Raji (cell line): ENCODE data around the gene SLCO1A2.

ENCODE experiments used
- POLR2A ChIP-seq: IDR thresholded peaks from 2 replicates; pipeline ENCODE4 v1.6.1; 2011; ENCODE audit warnings: low read depth, low read length, control low read depth; ENCODE audit not compliant: insufficient read depth

The SLCO1A2 gene

DNA sequence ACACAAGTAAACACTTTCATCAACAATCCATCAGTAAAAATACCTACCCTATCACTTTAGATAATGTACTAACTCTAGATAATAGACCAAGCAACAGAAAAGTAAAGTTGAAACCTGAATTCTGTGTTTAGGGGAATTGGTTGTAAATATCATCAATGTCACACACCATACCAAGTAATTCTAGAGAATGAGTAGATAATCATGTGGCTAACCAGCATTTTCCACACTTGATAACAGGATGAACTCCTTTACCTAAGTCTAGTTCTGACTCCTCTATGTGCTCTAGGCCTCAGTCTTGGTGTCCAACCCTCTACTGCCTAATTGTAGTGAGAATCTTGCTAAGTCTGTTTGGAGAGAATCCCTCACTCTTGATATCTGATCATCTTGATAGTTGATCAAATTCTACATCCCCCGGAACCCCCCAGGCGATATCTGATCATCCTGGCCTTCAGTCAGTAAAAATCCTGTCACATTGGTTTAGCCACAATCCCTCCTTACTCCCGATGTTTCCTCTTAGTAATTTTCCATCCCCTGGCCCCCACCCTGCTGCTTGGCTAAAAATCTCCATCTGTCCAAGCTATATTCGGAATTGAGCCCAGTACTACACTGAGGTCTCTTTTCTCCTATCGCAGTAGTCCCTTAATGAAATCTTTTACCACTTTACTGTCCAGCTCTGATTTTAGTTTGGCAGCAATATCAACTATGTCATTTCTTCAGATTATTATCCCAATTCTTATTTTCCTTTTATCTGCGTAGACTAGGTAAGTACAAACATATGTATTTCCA, 3.4 kb upstream of the SLCO1A2 start:
- TF ChIP-seq POLR2A = no peak

- no peak for TF ChIP-seq POLR2A
Observed at GRCh38 chr12:21337453-21337852, 2.7 kb upstream of the SLCO1A2 start.

DNA sequence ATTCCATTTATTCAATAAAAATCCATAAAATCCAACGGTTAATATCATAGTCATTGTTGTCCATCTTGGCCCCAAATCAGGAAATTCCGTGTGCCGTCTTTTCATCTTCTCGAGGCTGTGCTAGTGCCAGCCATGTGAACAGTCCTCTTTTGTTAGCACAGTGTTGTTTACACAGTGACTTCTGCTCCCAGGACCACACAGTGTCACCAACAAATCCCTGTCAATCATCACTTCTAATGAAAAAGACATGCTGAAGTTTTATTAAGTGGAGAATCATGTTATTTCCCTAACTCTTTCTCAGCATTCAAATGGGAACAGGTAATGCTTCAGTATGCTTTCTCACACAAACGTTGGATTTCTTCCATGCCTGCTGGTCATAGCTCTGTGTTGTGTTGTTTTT, 1.9 kb upstream of the SLCO1A2 start:
- TF ChIP-seq POLR2A = no peak

- TF ChIP-seq POLR2A = no peak
Observed at GRCh38 chr12:21330682-21331253, 3.9 kb downstream of the SLCO1A2 start.

DNA sequence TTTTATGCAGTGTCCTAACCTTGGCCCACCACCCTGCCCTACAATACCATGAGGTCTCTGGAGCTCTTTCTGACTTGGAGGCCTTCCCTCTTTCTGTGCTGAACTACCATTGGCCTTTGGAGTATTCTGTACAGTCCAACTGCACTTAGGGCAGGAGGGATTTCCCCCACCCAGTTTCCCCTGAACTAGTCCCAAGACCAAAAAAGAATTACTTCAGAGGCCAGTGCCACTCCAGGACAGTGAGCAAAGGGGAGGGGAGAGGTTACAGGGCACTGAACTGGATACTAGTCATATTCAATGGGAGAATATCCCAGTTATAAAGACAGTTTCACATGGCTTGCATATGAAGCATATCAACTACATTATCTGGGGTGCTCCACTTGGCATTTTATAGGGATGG, 6.1 kb downstream of the SLCO1A2 start:
- TF ChIP-seq POLR2A = no peak

DNA sequence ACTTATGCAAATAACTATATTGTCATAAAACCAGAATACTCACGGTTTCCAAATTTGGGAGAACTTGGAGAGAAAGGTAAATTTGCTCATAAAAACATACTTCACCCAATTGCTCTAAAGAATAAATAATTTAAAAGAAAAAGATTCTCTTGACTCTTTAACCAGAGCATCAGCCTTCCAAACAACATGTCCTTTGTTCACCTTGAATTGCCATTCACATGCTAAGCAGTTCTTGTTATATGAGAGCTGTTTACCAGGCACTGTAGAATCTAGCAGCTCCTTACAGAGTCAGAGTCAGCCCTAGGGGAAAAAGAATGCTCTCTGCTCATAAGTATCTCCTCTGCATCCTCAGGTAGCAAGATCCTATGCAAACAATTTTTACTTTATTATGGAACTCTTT, 10.2 kb downstream of the SLCO1A2 start:
- no peak for TF ChIP-seq POLR2A

GRCh38 chr12:21323736-21324135, 11.0 kb downstream of the SLCO1A2 start:
- no peak for TF ChIP-seq POLR2A

DNA sequence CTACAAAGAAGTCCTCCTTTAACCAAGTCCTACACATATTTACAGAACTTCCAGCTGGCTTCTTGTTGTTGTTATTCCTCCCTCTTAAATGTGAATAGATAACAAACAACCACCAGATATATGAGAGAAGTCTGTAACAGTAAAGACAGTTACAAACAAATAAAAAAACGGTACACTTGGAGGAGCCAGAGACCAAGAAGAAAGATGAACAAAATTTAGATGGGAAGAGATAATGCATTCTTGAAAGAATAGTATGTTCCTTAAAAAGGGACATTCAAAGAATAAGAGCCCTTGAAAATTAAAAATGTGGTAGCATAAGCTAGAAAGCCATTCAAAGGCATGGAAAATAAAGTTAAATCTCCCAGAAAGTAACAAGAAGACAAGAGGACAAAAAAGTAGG, 25.9 kb downstream of the SLCO1A2 start:
- no peak for TF ChIP-seq POLR2A

- TF ChIP-seq POLR2A = no peak
Observed at GRCh38 chr12:21305661-21306060, 29.1 kb downstream of the SLCO1A2 start.

- TF ChIP-seq POLR2A = no peak
Observed at GRCh38 chr12:21300632-21301031, 34.1 kb downstream of the SLCO1A2 start.

GRCh38 chr12:21296751-21297406, 37.8 kb downstream of the SLCO1A2 start:
- TF ChIP-seq POLR2A = no peak

- no peak for TF ChIP-seq POLR2A
Observed at GRCh38 chr12:21296348-21296747, 38.4 kb downstream of the SLCO1A2 start.

- TF ChIP-seq POLR2A = no peak
Observed at GRCh38 chr12:21294176-21294575, 40.5 kb downstream of the SLCO1A2 start.

GRCh38 chr12:21292111-21292510, 42.6 kb downstream of the SLCO1A2 start:
- no peak for TF ChIP-seq POLR2A

- TF ChIP-seq POLR2A = no peak
Observed at GRCh38 chr12:21289698-21290097, 45.0 kb downstream of the SLCO1A2 start.

DNA sequence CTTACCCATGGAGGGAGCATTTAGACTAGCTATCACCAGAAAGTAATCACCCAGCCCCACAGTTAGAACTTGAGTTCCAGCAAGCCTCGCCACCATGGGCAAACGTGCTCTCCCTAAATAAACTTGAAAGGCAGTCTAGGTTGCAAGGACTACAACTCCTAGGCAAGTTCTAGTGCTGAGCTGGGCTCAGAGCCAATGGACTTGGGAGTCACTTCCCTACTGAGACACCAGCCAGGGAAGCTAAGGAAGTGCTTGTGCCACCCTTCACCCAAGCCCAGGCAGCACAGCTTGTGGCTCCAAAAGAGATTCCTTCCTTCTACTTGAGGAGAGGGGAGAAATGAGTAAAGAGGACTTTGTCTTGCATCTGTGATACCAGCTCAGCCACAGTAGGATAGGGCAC, 57.9 kb downstream of the SLCO1A2 start:
- TF ChIP-seq POLR2A = no peak
